GM19452 (cell line): ENCODE measurements around the gene ANTXR1.
"Not testable (repeated sequence)": the region's sequence is repeated elsewhere in the genome, so short reads cannot be mapped to it uniquely, and the experiment has no call there.

Source experiments
- ATAC-seq: cut with Tn5 transposase; IDR thresholded peaks from one replicate; pipeline ENCODE4 v1.9.1; 2021; ENCODE audit not compliant: unreplicated experiment

The ANTXR1 gene

GRCh38 chr2:69223759-69224511, 211.0 kb downstream of the ANTXR1 start:
- no peak for ATAC-seq

- no peak for ATAC-seq
These were observed 211.5 kb downstream of the ANTXR1 start for GRCh38 chr2:69224512-69224837.

GRCh38 chr2:69225933-69226332, 213.0 kb downstream of the ANTXR1 start:
- no peak for ATAC-seq

GRCh38 chr2:69226903-69227302, 213.9 kb downstream of the ANTXR1 start:
- no peak for ATAC-seq

GRCh38 chr2:69227716-69228115, 214.7 kb downstream of the ANTXR1 start:
- ATAC-seq, result no peak

GRCh38 chr2:69230946-69231345, 218.0 kb downstream of the ANTXR1 start:
- ATAC-seq, result not testable (repeated sequence)

- no peak for ATAC-seq
These were observed 218.8 kb downstream of the ANTXR1 start for GRCh38 chr2:69231612-69232277.

- ATAC-seq, result not testable (repeated sequence)
These were observed 222.9 kb downstream of the ANTXR1 start for GRCh38 chr2:69235835-69236234.

GRCh38 chr2:69237070-69237670, 224.2 kb downstream of the ANTXR1 start:
- ATAC-seq, result no peak

- no peak for ATAC-seq
These were observed 225.6 kb downstream of the ANTXR1 start for GRCh38 chr2:69238449-69239031.

- no peak for ATAC-seq
These were observed 228.1 kb downstream of the ANTXR1 start for GRCh38 chr2:69241093-69241492.

- ATAC-seq, result no peak
These were observed 228.9 kb downstream of the ANTXR1 start for GRCh38 chr2:69241664-69242514.

GRCh38 chr2:69242651-69243051, 229.7 kb downstream of the ANTXR1 start:
- no peak for ATAC-seq

- ATAC-seq, result no peak
These were observed 230.7 kb downstream of the ANTXR1 start for GRCh38 chr2:69243652-69244051.

- no peak for ATAC-seq
These were observed 231.9 kb downstream of the ANTXR1 start for GRCh38 chr2:69244882-69245281.

GRCh38 chr2:69247583-69247982, 234.6 kb downstream of the ANTXR1 start:
- ATAC-seq, result no peak

- ATAC-seq, result no peak
These were observed 235.3 kb downstream of the ANTXR1 start for GRCh38 chr2:69248232-69248631.

- no peak for ATAC-seq
These were observed 238.0 kb downstream of the ANTXR1 start for GRCh38 chr2:69250981-69251380.

GRCh38 chr2:69251943-69252342, 239.0 kb downstream of the ANTXR1 start:
- no peak for ATAC-seq

- no peak for ATAC-seq
These were observed 240.1 kb downstream of the ANTXR1 start for GRCh38 chr2:69253112-69253511.
